Measurements from ENCODE around the gene B4GALT2. TPM values are rescaled to one million over a fixed set of nuclear protein-coding genes. Genes with fewer than 3 reads are reported as not detected.
A peak's percentile ranks its signal among the peaks of the same experiment; 100 is the strongest.

B4GALT2 gene
- total and polyA plus RNA-seq, 9 of the 15 experiments (the other 6 are each of a cell fraction or from before 2014, with no cell fraction given) = 1.3 to 86.8 (median 43.8) TPM

DNA sequence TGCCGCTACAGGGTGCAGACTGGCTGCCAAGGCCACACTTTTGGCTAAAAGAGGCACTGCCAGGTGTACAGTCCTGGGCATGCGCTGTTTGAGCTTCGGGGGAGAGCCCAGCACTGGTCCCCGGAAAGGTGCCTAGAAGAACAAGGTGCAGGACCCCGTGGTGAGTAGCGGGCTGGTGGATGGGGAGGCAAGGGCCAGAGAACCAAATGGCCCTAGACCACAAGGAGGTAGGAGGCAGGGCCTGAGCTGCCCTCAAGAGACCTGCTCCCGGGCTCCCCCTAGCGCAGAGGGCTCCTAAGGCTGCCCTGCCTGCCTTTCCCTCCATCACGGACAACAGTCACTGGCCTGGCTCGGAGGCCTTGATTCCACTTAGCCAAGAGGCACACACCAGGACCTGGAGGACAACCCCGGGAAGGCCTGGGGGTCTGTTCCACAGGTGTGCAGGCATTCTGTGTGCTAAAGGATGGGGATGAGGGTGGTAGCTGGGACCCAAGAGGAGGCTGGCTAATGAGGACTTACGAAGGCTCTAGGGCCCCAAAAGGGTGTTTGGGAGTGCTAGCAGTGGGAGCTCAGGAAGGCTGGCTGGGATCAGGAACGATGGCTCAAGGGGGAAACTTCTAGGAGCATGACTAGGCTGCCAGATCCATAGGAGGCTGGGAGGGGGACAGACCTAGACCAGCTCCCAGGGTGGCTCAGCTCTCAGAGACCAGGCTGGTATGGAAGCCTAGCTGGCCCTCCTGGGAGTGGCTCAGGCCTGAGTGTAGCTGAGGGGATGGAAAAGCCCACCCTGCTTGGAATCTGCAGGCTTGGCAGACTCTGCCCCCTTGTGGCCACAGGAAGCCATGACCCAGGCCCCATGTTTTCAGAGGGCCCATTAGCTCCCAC is 44.7 kb upstream of the B4GALT2 start (continued):
- no peak for TF ChIP-seq MIER1 (IDR thresholded peaks at IDR 0.05; ENCODE audit: low read depth)
- TF ChIP-seq ZKSCAN8 (CRISPR knock-in tag; IDR thresholded peaks at IDR 0.05) = no peak
- no peak for TF ChIP-seq CREBBP (IDR thresholded peaks at IDR 0.05; ENCODE audit: low read depth, low read length)
- TF ChIP-seq, protein P1, sequence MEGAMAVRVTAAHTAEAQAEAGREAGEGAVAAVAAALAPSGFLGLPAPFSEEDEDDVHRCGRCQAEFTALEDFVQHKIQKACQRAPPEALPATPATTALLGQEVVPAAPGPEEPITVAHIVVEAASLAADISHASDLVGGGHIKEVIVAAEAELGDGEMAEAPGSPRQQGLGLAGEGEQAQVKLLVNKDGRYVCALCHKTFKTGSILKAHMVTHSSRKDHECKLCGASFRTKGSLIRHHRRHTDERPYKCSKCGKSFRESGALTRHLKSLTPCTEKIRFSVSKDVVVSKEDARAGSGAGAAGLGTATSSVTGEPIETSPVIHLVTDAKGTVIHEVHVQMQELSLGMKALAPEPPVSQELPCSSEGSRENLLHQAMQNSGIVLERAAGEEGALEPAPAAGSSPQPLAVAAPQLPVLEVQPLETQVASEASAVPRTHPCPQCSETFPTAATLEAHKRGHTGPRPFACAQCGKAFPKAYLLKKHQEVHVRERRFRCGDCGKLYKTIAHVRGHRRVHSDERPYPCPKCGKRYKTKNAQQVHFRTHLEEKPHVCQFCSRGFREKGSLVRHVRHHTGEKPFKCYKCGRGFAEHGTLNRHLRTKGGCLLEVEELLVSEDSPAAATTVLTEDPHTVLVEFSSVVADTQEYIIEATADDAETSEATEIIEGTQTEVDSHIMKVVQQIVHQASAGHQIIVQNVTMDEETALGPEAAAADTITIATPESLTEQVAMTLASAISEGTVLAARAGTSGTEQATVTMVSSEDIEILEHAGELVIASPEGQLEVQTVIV (CRISPR knock-in tag; IDR thresholded peaks at IDR 0.05; ENCODE audit: borderline replicate concordance) = no peak
- TF ChIP-seq ETV1 (tag; conservative IDR thresholded peaks at IDR 0.05; ENCODE audit: low read depth) = 0 out of 2 replicates have a peak, but pooled peaks have one; percentile 36
- no peak for TF ChIP-seq ZNF780A (CRISPR knock-in tag; IDR thresholded peaks at IDR 0.05)
- TF ChIP-seq CREB1 (IDR thresholded peaks at IDR 0.05) = no peak
- no peak; the same call in 1 of the 2 replicates for TF ChIP-seq CREB1 (CRISPR knock-in tag; IDR thresholded peaks at IDR 0.05)
- TF ChIP-seq ZNF512 (tag; IDR thresholded peaks at IDR 0.05) = no peak
- no peak for TF ChIP-seq ZNF134 (CRISPR knock-in tag; conservative IDR thresholded peaks at IDR 0.05)
- TF ChIP-seq SMARCA4 (IDR thresholded peaks at IDR 0.05) = no peak
- TF ChIP-seq CHD1 (IDR thresholded peaks at IDR 0.05; ENCODE audit: low read length) = no peak
- no peak for TF ChIP-seq ZNF561 (CRISPR knock-in tag; conservative IDR thresholded peaks at IDR 0.05)
- peak; percentile 46 for TF ChIP-seq BRD9 (IDR thresholded peaks at IDR 0.05; ENCODE audit: low read depth, partially characterized antibody)
- TF ChIP-seq, protein P2, sequence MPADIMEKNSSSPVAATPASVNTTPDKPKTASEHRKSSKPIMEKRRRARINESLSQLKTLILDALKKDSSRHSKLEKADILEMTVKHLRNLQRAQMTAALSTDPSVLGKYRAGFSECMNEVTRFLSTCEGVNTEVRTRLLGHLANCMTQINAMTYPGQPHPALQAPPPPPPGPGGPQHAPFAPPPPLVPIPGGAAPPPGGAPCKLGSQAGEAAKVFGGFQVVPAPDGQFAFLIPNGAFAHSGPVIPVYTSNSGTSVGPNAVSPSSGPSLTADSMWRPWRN (IDR thresholded peaks at IDR 0.05; ENCODE audit: low read depth) = no peak
- TF ChIP-seq, protein P3, sequence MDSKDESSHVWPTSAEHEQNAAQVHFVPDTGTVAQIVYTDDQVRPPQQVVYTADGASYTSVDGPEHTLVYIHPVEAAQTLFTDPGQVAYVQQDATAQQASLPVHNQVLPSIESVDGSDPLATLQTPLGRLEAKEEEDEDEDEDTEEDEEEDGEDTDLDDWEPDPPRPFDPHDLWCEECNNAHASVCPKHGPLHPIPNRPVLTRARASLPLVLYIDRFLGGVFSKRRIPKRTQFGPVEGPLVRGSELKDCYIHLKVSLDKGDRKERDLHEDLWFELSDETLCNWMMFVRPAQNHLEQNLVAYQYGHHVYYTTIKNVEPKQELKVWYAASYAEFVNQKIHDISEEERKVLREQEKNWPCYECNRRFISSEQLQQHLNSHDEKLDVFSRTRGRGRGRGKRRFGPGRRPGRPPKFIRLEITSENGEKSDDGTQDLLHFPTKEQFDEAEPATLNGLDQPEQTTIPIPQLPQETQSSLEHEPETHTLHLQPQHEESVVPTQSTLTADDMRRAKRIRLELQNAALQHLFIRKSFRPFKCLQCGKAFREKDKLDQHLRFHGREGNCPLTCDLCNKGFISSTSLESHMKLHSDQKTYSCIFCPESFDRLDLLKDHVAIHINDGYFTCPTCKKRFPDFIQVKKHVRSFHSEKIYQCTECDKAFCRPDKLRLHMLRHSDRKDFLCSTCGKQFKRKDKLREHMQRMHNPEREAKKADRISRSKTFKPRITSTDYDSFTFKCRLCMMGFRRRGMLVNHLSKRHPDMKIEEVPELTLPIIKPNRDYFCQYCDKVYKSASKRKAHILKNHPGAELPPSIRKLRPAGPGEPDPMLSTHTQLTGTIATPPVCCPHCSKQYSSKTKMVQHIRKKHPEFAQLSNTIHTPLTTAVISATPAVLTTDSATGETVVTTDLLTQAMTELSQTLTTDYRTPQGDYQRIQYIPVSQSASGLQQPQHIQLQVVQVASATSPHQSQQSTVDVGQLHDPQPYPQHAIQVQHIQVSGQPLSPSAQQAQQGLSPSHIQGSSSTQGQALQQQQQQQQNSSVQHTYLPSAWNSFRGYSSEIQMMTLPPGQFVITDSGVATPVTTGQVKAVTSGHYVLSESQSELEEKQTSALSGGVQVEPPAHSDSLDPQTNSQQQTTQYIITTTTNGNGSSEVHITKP (IDR thresholded peaks at IDR 0.05; ENCODE audit: partially characterized antibody) = peak; percentile 19
- no peak for TF ChIP-seq RBM15 (IDR thresholded peaks at IDR 0.05; ENCODE audit: insufficient read depth, low read length)
- no peak for TF ChIP-seq WHSC1 (IDR thresholded peaks at IDR 0.05; ENCODE audit: low read length)
- no peak for TF ChIP-seq ZNF764 (CRISPR knock-in tag; IDR thresholded peaks at IDR 0.05; ENCODE audit: low read depth)

All from K562 (cell line).